BLaER1 treated with 17β-estradiol and CSF1 and Interleukin-3, amounts not matched to agents 10 nM and 100 nM (cell line): ENCODE measurements around the gene PARP8.

Experiments
- H3K27ac ChIP-seq, 11 experiments: shearing (Covaris generic); formaldehyde crosslinking; 2 replicates each; pipeline ENCODE4 v1.8.1; 2022
- H3K27me3 ChIP-seq, 11 experiments: shearing (Covaris generic); formaldehyde crosslinking; 2 replicates each; pipeline ENCODE4 v1.8.1; 2022
- H3K36me3 ChIP-seq, 11 experiments: shearing (Covaris generic); formaldehyde crosslinking; 2 replicates each; pipeline ENCODE4 v1.8.1; 2022
- H3K4me1 ChIP-seq, 10 experiments: shearing (Covaris generic); formaldehyde crosslinking; 2 replicates each; pipeline ENCODE4 v1.8.1; 2022
- H3K4me2 ChIP-seq, 11 experiments: shearing (Covaris generic); formaldehyde crosslinking; 2 replicates each; pipeline ENCODE4 v1.8.1; 2022
- H3K4me3 ChIP-seq, 10 experiments: shearing (Covaris generic); formaldehyde crosslinking; 2 replicates each; pipeline ENCODE4 v1.8.1; 2022
- H3K9ac ChIP-seq, 11 experiments: shearing (Covaris generic); formaldehyde crosslinking; 2 replicates each; pipeline ENCODE4 v1.8.1; 2022
- H3K9me3 ChIP-seq, 11 experiments: shearing (Covaris generic); formaldehyde crosslinking; replicated peaks in 1 of 11; 2 replicates each; pipeline ENCODE4 v1.8.1; 2022
- H4K20me1 ChIP-seq, 11 experiments: shearing (Covaris generic); formaldehyde crosslinking; 2 replicates each; pipeline ENCODE4 v1.8.1; 2022
- Cebpa-rat ChIP-seq, 11 experiments: shearing (Covaris generic); IDR thresholded peaks; 2 replicates each; pipeline ENCODE4 v1.8.1; 2022

PARP8 gene

DNA sequence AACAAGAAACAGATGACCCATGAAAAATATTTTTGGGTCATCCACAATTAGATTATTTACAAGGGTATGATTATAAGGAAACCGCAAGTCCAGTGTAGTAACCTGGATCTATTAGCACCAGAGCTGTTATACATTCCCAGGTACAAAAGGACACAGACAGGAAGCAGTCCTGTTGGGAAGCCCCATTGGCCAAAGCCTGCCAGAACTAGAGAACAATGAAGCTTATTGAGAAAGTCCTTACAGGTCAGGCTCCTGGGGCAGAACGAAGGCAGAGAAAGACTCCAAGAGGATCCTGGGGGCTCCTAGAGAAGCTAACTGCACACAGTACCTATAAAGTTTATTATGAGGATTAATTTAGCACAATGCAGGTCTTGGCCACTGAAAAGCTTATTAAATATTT is 169.9 kb downstream of the PARP8 start:
- Histone ChIP-seq H3K27ac (no peak overlapping the region), H3K9me3 (no peaks in the 10 kb centered on the region), H3K36me3 (peaks cover 7 to 95% (median 49%) of the 10 kb centered on the region in 11 experiments; a peak in 21 of 22 replicates), H3K4me2 (no peak overlapping the region), H3K9ac (no peak overlapping the region), H4K20me1 (no peaks in the 10 kb centered on the region), H3K27me3 (no peaks in the 10 kb centered on the region), H3K4me3 (no peak overlapping the region), H3K4me1 (0 out of 20 replicates have a peak, but pooled peaks cover 0 to 3% (median 0%) of the 10 kb centered on the region in 10 experiments)
- no peak for TF ChIP-seq Cebpa-rat (IDR thresholded peaks at IDR 0.05)

- TF ChIP-seq Cebpa-rat (IDR thresholded peaks at IDR 0.05): no peak
- H3K4me1 ChIP-seq: no peaks in the 10 kb centered on the region
- no peaks in the 10 kb centered on the region for H3K9me3 ChIP-seq
- H3K36me3 ChIP-seq: peaks cover 7 to 95% (median 47%) of the 10 kb centered on the region in 11 experiments
- H4K20me1 ChIP-seq: no peaks in the 10 kb centered on the region
- H3K27ac ChIP-seq: no peak overlapping the region
- no peak overlapping the region for H3K4me2 ChIP-seq
- H3K9ac ChIP-seq: no peak overlapping the region
- no peak overlapping the region for H3K4me3 ChIP-seq
- no peaks in the 10 kb centered on the region for H3K27me3 ChIP-seq
Observed at GRCh38 chr5:50839472-50839871, 173.0 kb downstream of the PARP8 start.

DNA sequence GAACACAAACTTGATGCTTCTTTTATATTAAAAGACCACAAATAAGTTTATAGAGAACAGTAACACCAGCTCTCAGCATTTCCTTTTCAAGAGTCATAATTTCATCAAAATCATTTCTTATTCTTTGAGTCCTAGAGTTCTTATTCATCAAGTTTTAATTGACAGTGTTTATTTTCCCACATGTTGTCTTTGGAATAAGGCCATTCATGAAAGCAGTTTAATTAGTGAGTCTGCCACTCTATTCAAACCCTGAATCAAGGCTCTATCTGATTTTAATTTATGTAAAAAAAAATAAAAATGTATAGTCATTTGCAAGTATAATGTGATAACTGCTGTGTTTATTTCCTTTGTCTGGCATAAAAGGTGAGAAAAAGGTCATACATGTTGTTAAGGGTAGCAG is 176.7 kb downstream of the PARP8 start:
- peaks cover 0 to 73% (median 30%) of the 10 kb centered on the region in 11 experiments; a peak in 19 of 22 replicates for H3K36me3 ChIP-seq
- H3K4me3 ChIP-seq: no peak overlapping the region
- no peak overlapping the region for H3K27ac ChIP-seq
- no peaks in the 10 kb centered on the region for H3K27me3 ChIP-seq
- no peaks in the 10 kb centered on the region for H4K20me1 ChIP-seq
- no peaks in the 10 kb centered on the region for H3K9me3 ChIP-seq
- no peak overlapping the region for H3K9ac ChIP-seq
- no peak for TF ChIP-seq Cebpa-rat (IDR thresholded peaks at IDR 0.05)
- no peaks in the 10 kb centered on the region for H3K4me1 ChIP-seq
- H3K4me2 ChIP-seq: no peak overlapping the region

GRCh38 chr5:50846261-50846660 is 179.8 kb downstream of the PARP8 start:
- TF ChIP-seq Cebpa-rat (IDR thresholded peaks at IDR 0.05): no peak
- H3K36me3 ChIP-seq: peaks cover 0 to 45% (median 23%) of the 10 kb centered on the region in 11 experiments; a peak in 18 of 22 replicates

DNA sequence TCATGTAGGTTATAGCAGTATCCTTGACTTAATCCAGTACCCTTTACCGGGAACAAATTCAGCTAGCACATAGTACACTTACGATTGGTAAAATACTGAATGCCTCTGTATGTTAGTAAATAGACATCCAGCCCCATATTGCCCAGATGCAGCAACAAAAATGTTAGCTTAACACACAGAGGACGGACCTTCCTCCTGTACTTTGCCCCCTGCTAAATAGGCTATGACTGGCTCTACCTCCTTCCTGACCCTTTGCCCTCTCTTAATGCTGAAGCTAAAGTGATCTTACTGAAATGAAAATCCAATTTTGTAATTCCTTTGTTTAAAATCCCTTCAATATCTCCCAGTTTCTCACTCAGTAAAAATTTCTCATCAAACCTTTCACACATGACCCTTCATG is 183.1 kb downstream of the PARP8 start:
- Histone ChIP-seq H3K27ac (no peak overlapping the region), H4K20me1 (no peaks in the 10 kb centered on the region), H3K27me3 (no peaks in the 10 kb centered on the region), H3K4me1 (peaks cover 13 to 37% (median 17%) of the 10 kb centered on the region in 10 experiments), H3K4me3 (no peak overlapping the region), H3K36me3 (peaks cover 0 to 13% (median 0%) of the 10 kb centered on the region in 11 experiments; a peak in 3 of 22 replicates), H3K9me3 (no peaks in the 10 kb centered on the region), H3K9ac (no peak overlapping the region), H3K4me2 (no peak overlapping the region)
- no peak for TF ChIP-seq Cebpa-rat (IDR thresholded peaks at IDR 0.05)

More at GRCh38 chr5:50846261-50846660, 179.8 kb downstream of the PARP8 start:
- no peaks in the 10 kb centered on the region for H4K20me1 ChIP-seq
- H3K27ac ChIP-seq: no peak overlapping the region
- no peak overlapping the region for H3K4me2 ChIP-seq
- no peaks in the 10 kb centered on the region for H3K9me3 ChIP-seq
- no peak overlapping the region for H3K9ac ChIP-seq
- no peak overlapping the region for H3K4me3 ChIP-seq
- H3K4me1 ChIP-seq: peaks cover 0 to 4% (median 0%) of the 10 kb centered on the region in 10 experiments; a peak in 3 of 20 replicates
- no peaks in the 10 kb centered on the region for H3K27me3 ChIP-seq

- Histone ChIP-seq H4K20me1 (no peaks in the 10 kb centered on the region), H3K27ac (peak overlapping the region in 7 of 11 experiments; percentile 10 to 80 (median 54); a peak in 12 of 22 replicates), H3K27me3 (no peaks in the 10 kb centered on the region), H3K36me3 (no peaks in the 10 kb centered on the region), H3K4me1 (peaks cover 25 to 71% (median 31%) of the 10 kb centered on the region in 10 experiments), H3K4me3 (no peak overlapping the region), H3K9me3 (no peaks in the 10 kb centered on the region), H3K4me2 (peak overlapping the region; percentile 22 to 94 (median 42)), H3K9ac (peak overlapping the region in 1 of 11 experiments; percentile 28; a peak in 2 of 22 replicates)
- no peak for TF ChIP-seq Cebpa-rat (IDR thresholded peaks at IDR 0.05)
Observed at GRCh38 chr5:50853151-50853550, 186.7 kb downstream of the PARP8 start.

- Histone ChIP-seq H3K9me3 (no peaks in the 10 kb centered on the region), H3K4me2 (peak overlapping the region in 4 of 11 experiments; percentile 42 to 94 (median 77); a peak in 6 of 22 replicates), H4K20me1 (no peaks in the 10 kb centered on the region), H3K9ac (no peak overlapping the region), H3K27me3 (no peaks in the 10 kb centered on the region), H3K4me1 (peaks cover 25 to 71% (median 31%) of the 10 kb centered on the region in 10 experiments), H3K36me3 (no peaks in the 10 kb centered on the region), H3K27ac (no peak overlapping the region; a peak in 1 of 22 replicates), H3K4me3 (no peak overlapping the region)
- TF ChIP-seq Cebpa-rat (IDR thresholded peaks at IDR 0.05): no peak
Observed at GRCh38 chr5:50854082-50854481, 187.6 kb downstream of the PARP8 start.

DNA sequence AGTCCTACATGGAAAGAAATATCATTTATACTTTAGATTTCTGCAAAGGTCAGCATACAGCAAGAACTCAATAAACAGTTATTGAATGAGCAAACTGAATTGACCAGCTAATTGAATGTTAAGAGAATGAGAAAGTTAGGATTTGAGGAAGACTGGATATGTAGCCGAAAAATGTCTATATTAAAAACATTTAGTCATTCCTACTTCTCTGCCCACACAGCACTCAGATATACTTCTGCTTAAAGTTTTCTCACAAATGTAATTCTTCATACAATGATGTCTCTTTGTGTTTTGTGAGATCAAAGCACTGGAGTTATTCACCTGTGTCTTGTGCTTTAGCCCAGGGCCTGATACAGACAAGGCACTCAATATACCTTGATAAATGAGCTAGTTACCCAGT is 188.6 kb downstream of the PARP8 start:
- Histone ChIP-seq H3K9ac (no peak overlapping the region), H3K4me1 (peaks cover 25 to 71% (median 31%) of the 10 kb centered on the region in 10 experiments), H3K9me3 (no peaks in the 10 kb centered on the region), H3K36me3 (no peaks in the 10 kb centered on the region), H3K4me3 (no peak overlapping the region), H4K20me1 (no peaks in the 10 kb centered on the region), H3K27me3 (no peaks in the 10 kb centered on the region), H3K27ac (no peak overlapping the region), H3K4me2 (peak overlapping the region in 2 of 11 experiments; percentile 88 to 94; a peak in 4 of 22 replicates)
- no peak for TF ChIP-seq Cebpa-rat (IDR thresholded peaks at IDR 0.05)

GRCh38 chr5:50856401-50857119 is 190.1 kb downstream of the PARP8 start:
- H3K4me2 ChIP-seq: peak overlapping the region; percentile 14 to 94 (median 49); a peak in 17 of 22 replicates
- TF ChIP-seq Cebpa-rat (IDR thresholded peaks at IDR 0.05): no peak
- no peaks in the 10 kb centered on the region for H3K36me3 ChIP-seq
- no peak overlapping the region for H3K9ac ChIP-seq
- peak overlapping the region in 8 of 11 experiments; percentile 6 to 46 (median 35); a peak in 10 of 22 replicates for H3K27ac ChIP-seq
- H4K20me1 ChIP-seq: no peaks in the 10 kb centered on the region
- 0 out of 20 replicates have a peak overlapping the region, but pooled peaks of 1 of the 10 experiments have one; percentile 21 for H3K4me3 ChIP-seq
- H3K9me3 ChIP-seq: no peaks in the 10 kb centered on the region
- H3K4me1 ChIP-seq: peaks cover 25 to 64% (median 31%) of the 10 kb centered on the region in 10 experiments
- H3K27me3 ChIP-seq: no peaks in the 10 kb centered on the region
